Mesothelial cell of epicardium (in vitro differentiated cells): ENCODE measurements around the gene MSANTD2. TPM values are rescaled to one million over a fixed set of nuclear protein-coding genes. Genes with fewer than 3 reads are reported as not detected.

ENCODE experiments used
- DNase-seq, 2 experiments: peaks; one replicate each; pipeline ENCODE4 v3.0.0; 2021; ENCODE audit warnings: low spot score in 2 of 2; ENCODE audit not compliant: unreplicated experiment in 2 of 2
- H3K27ac Mint-ChIP-seq: 2 replicates; pipeline ENCODE4 v1.8.0; 2021; ENCODE audit warnings: mixed read lengths
- H3K27me3 Mint-ChIP-seq: 2 replicates; pipeline ENCODE4 v1.8.0; 2021; ENCODE audit warnings: low read depth, mixed read lengths
- H3K36me3 Mint-ChIP-seq: 2 replicates; pipeline ENCODE4 v1.8.0; 2021; ENCODE audit warnings: mixed read lengths
- H3K4me1 Mint-ChIP-seq: 2 replicates; pipeline ENCODE4 v1.8.0; 2021; ENCODE audit warnings: mixed read lengths
- H3K4me3 Mint-ChIP-seq: 2 replicates; pipeline ENCODE4 v1.8.0; 2021; ENCODE audit warnings: mild to moderate bottlenecking, moderate library complexity, mixed read lengths
- H3K9me3 Mint-ChIP-seq: 2 replicates; pipeline ENCODE4 v1.8.0; 2021; ENCODE audit warnings: mixed read lengths
- total RNA-seq: library from RNA; stranded (reverse); gene quantifications from 3 replicates; pipeline ENCODE4 v1.2.1, GENCODE V29; 2021
- TF ChIP-seq, protein P1 (sequence below): fragments of 200-600 bp; sonication (generic); IDR thresholded peaks from one replicate; pipeline ENCODE4 v1.5.0; 2021; ENCODE audit warnings: antibody characterized with exemption; ENCODE audit not compliant: unreplicated experiment

The MSANTD2 gene
- total RNA-seq, 1 donor from 2014 or later: 37.3 TPM

DNA sequence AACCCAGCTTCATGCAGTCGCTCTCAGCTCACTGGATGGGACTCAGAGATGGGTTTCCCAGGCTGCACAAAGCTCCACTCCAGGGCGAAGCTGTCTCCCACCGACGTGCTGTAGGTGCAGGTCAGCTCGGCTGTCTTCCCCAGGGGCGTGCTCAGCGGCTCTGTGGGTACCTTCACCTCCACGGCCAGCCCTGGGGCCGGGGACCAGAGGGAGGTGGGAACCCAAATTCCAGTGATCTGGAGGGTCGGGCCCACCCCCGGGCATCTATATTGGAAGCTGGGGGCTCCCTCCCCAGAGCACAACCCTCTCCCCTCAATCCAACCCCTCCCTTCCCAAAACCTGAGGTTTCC is 48.8 kb downstream of the MSANTD2 start:
- no peaks in the 10 kb centered on the region for H3K36me3 Mint-ChIP-seq
- peaks cover 8% of the 10 kb centered on the region for H3K4me1 Mint-ChIP-seq
- H3K27ac Mint-ChIP-seq: no peak overlapping the region
- H3K27me3 Mint-ChIP-seq: peaks cover 93% of the 10 kb centered on the region
- no peaks in the 10 kb centered on the region for H3K9me3 Mint-ChIP-seq
- no peak for DNase-seq
- TF ChIP-seq, protein P1, sequence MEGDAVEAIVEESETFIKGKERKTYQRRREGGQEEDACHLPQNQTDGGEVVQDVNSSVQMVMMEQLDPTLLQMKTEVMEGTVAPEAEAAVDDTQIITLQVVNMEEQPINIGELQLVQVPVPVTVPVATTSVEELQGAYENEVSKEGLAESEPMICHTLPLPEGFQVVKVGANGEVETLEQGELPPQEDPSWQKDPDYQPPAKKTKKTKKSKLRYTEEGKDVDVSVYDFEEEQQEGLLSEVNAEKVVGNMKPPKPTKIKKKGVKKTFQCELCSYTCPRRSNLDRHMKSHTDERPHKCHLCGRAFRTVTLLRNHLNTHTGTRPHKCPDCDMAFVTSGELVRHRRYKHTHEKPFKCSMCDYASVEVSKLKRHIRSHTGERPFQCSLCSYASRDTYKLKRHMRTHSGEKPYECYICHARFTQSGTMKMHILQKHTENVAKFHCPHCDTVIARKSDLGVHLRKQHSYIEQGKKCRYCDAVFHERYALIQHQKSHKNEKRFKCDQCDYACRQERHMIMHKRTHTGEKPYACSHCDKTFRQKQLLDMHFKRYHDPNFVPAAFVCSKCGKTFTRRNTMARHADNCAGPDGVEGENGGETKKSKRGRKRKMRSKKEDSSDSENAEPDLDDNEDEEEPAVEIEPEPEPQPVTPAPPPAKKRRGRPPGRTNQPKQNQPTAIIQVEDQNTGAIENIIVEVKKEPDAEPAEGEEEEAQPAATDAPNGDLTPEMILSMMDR: no peak
- H3K4me3 Mint-ChIP-seq: no peak overlapping the region

DNA sequence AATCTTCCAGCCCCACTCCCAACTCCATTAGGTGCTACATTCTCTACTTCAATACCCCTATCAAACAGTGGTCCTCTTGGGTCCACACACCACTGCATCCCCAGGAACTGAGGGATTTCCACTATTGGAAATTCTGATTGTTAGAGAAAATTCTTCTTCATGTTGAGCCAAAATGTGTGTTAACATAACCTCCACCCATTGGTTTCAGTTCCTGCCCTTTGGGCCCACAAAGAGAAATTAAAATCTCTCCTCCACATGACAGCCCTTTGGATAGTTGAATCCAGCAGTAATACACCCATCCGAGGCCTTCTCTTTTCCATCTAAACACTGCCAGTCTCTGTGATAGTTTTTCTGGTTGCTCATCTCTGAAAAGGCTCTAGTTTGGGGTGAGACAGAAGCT is 50.3 kb downstream of the MSANTD2 start:
- no peak for DNase-seq
- peaks cover 95% of the 10 kb centered on the region for H3K27me3 Mint-ChIP-seq
- no peak overlapping the region for H3K4me3 Mint-ChIP-seq
- H3K4me1 Mint-ChIP-seq: peaks cover 17% of the 10 kb centered on the region
- H3K9me3 Mint-ChIP-seq: no peaks in the 10 kb centered on the region
- H3K27ac Mint-ChIP-seq: no peak overlapping the region
- TF ChIP-seq, protein P1: no peak
- no peaks in the 10 kb centered on the region for H3K36me3 Mint-ChIP-seq

DNA sequence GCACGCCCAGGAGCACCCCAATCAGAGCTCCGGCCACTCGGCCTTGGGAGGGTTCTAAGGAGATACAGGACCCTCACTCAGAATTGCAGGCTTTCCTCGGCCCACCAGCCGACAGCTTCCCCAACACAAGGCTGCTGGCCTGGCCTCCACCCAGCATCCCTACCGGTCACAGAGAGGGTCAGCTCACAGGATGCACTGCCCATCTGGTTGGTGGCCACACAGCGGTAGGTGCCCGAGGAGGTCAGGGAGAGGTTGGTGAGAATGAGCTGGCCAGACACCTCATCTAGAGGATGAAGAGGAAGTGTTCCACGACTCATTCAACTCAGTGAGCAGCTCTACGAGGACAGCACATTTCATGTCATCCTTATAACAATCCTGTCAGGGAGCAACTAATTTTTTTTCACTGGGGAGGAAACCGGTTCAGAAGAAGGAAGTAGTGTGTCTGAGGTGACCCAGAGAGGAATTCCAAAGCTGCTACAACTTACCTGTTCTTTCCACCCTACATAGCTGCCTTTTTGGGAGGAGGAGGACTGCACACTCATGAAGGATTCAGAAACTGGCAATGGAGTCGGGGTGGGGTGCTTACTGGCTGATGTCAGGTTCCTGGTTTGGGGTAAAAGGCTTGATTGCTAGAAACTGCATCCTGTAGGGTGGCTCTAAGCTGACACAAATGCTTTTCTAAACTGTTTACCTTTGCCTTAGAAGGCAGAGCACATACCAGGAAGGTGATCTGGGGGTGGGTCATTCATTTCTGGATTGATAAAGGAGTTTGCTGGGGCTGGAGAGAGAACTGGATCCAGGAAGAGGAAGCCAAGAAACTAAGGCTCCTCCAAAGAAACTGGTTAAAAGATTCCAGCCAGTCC is 51.5 kb downstream of the MSANTD2 start:
- peaks cover 95% of the 10 kb centered on the region for H3K27me3 Mint-ChIP-seq
- no peaks in the 10 kb centered on the region for H3K9me3 Mint-ChIP-seq
- DNase-seq: no peak
- no peaks in the 10 kb centered on the region for H3K36me3 Mint-ChIP-seq
- peaks cover 17% of the 10 kb centered on the region for H3K4me1 Mint-ChIP-seq
- TF ChIP-seq, protein P1: no peak
- no peak overlapping the region for H3K27ac Mint-ChIP-seq
- no peak overlapping the region for H3K4me3 Mint-ChIP-seq

DNA sequence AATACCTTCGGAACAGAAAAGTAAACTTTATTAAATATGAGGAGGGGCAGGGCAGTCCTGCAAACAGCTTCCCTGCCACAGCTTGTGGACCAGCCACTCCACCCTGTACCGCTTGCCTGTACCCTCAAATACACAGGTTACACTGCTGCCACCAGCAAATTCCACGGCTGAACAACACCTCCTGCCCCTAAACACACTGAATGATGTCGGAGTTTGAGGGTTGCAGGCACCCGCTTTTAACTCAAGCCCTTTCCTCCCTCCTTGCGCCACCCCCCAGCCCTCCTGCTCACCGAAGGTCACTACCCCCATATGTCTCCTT is 52.1 kb downstream of the MSANTD2 start:
- H3K4me3 Mint-ChIP-seq: no peak overlapping the region
- H3K36me3 Mint-ChIP-seq: no peaks in the 10 kb centered on the region
- no peak for DNase-seq
- no peak overlapping the region for H3K27ac Mint-ChIP-seq
- H3K9me3 Mint-ChIP-seq: no peaks in the 10 kb centered on the region
- H3K27me3 Mint-ChIP-seq: peaks cover 95% of the 10 kb centered on the region
- TF ChIP-seq, protein P1: no peak
- H3K4me1 Mint-ChIP-seq: peaks cover 17% of the 10 kb centered on the region

DNA sequence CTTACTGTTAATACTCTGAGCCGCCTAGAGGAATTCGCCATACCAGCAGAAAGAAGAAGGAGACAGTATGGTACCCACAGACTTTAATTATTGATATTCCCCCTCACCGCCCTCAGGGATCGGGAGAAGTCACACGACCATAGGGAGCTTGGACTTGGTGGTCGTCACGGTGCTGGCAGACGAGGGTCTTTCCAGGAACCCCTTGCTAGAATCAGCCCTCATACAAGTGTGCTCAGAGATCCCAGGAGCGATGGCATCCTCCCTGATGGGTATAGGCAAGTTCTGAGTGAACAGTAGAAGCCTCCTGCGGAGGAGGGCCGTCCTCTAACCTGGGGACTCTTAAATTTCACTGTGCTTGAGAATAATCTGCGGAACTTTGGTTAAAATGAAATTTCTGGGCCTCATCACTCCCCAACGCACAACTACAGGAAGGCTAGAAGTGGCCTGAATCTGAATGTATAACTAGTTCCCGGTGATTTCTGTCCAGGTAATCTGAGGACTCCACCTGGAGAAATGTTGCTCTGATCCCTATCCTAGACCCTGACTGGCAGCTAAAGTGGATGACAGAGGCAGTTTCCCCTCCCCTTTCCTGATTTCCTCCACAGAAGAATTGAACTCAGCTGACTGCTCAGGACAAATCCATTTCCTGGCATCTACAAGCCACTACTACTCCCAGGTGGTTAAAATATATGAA is 52.7 kb downstream of the MSANTD2 start:
- Mint-ChIP-seq H3K9me3 (no peaks in the 10 kb centered on the region), H3K36me3 (no peaks in the 10 kb centered on the region), H3K27me3 (peaks cover 95% of the 10 kb centered on the region), H3K27ac (no peak overlapping the region), H3K4me3 (peak overlapping the region; percentile 80), H3K4me1 (peaks cover 15% of the 10 kb centered on the region)
- no peak for DNase-seq
- TF ChIP-seq, protein P1: no peak
